ENCODE data around the gene CBX2. TPM values are rescaled to one million over a fixed set of nuclear protein-coding genes. Genes with fewer than 3 reads are reported as not detected.

Gene CBX2
- total RNA-seq, 1 experiment from 2014 or later: 28.3 TPM

DNA sequence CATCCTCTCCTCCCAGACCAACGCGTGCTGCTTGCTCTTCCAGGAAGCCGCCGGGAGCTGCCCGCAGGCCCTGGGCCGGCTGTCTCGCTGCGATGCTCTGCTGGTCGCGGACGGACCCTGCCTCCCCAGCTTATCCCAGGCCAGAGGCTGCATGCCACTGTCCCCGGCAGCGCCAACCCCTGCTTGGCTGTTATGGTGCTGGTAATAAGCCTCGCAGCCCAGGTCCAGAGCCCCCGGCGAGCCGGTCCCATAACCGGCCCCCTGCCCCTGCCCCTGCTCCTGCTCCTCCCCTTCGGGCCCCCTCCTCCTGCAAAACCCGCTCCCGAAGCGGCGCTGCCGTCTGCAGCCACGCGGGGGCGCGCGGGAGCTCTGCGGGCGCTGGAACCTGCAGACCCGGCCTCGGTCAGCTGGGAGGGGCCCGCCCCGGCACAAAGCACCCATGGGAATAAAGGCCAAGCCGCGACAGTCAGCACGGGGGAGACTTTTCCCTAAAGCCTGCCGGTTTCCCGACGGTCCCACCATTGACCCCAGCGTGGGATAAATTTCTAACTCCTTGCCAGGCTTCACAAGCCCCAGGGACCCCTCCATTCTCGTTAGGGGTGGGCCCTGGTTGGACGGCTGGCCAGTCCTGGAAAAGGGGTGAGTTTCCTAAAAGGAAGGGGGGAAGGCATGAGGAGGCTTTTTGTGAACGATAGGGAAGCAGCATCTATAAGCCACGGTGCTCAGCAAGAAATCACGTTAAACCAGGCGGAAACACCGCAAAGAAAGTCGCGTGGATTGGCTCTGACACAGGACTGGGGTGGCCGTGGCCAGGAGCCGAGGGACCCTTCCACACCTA, 36.0 kb upstream of the CBX2 start:
- H3K9me2 ChIP-seq (ENCODE audit: insufficient read depth): no peaks in the 10 kb centered on the region
- intact Hi-C loops (cut with micrococcal nuclease): loop anchor here (2.0 kb wide), 1 partner anchor 175 kb away; no protein-coding TSS in a partner anchor
- POLR2A ChIA-PET: interaction anchor here (1.2 kb wide), 1 partner anchor 98 kb away, joined by 4 read pairs; the partner anchor contains the start of gene CBX4
- BruUV-seq (replicated peaks): no TSS peak
- DNase-seq (ENCODE audit: low read depth, low spot score) (peak; percentile 46), ATAC-seq (peak; percentile 87)
- H3K4me1 ChIP-seq (ENCODE audit: control insufficient read depth in 1 of 2, insufficient read depth in 2 of 2, low read length in 2 of 2): peaks cover 11 to 33% of the 10 kb centered on the region in 2 experiments; a peak in 3 of 4 replicates
- peak overlapping the region; percentile 24 to 38 for H3K4me3 ChIP-seq (replicated peaks in 1 of 2; ENCODE audit: low read depth in 1 of 2, low read length in 2 of 2)
- CTCF ChIA-PET: interaction anchor here (0.6 to 3.1 kb wide), 26 partner anchors 9 to 252 kb away, joined by 3 to 31 read pairs (median 4); partner anchors contain the start of genes CBX2, CBX4 and CBX8
- TF ChIP-seq, protein P1, sequence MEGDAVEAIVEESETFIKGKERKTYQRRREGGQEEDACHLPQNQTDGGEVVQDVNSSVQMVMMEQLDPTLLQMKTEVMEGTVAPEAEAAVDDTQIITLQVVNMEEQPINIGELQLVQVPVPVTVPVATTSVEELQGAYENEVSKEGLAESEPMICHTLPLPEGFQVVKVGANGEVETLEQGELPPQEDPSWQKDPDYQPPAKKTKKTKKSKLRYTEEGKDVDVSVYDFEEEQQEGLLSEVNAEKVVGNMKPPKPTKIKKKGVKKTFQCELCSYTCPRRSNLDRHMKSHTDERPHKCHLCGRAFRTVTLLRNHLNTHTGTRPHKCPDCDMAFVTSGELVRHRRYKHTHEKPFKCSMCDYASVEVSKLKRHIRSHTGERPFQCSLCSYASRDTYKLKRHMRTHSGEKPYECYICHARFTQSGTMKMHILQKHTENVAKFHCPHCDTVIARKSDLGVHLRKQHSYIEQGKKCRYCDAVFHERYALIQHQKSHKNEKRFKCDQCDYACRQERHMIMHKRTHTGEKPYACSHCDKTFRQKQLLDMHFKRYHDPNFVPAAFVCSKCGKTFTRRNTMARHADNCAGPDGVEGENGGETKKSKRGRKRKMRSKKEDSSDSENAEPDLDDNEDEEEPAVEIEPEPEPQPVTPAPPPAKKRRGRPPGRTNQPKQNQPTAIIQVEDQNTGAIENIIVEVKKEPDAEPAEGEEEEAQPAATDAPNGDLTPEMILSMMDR (IDR thresholded peaks at IDR 0.05 in 2 of 3, conservative IDR thresholded peaks at IDR 0.05 in 1 of 3; ENCODE audit: borderline replicate concordance in 1 of 3, insufficient read depth in 1 of 3, low read depth in 2 of 3, low read length in 2 of 3): peak; percentile 89 to 99 (median 99)
- TF ChIP-seq TCF7L2 (IDR thresholded peaks at IDR 0.05; ENCODE audit: borderline replicate concordance, extremely low read depth, insufficient read depth, insufficient read length) (peak; percentile 50), EGR1 (IDR thresholded peaks at IDR 0.05; ENCODE audit: low read depth) (no peak), RAD21 (IDR thresholded peaks at IDR 0.05; ENCODE audit: low read depth) (peak; percentile 84), JUND (IDR thresholded peaks at IDR 0.05) (no peak)
- TF ChIP-seq, protein P2, sequence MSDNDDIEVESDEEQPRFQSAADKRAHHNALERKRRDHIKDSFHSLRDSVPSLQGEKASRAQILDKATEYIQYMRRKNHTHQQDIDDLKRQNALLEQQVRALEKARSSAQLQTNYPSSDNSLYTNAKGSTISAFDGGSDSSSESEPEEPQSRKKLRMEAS (IDR thresholded peaks at IDR 0.05): no peak
- RAD21 ChIA-PET (ENCODE audit: low non-redundant PET in 1 of 2, low total read pairs in 2 of 2, uncharacterized antibody in 2 of 2, unreplicated experiment in 2 of 2): interaction anchor here in 1 of 2 experiments (1.3 kb wide), 1 partner anchor 48 kb away, joined by 5 read pairs; no protein-coding TSS in a partner anchor
- H3K4me2 ChIP-seq (ENCODE audit: low read length): peak overlapping the region; percentile 68
- H3K79me2 ChIP-seq (ENCODE audit: insufficient read depth, low read length): no peaks in the 10 kb centered on the region
- H3K27me3 ChIP-seq (ENCODE audit: insufficient read depth, low read length): 0 out of 2 replicates have a peak, but pooled peaks cover 3% of the 10 kb centered on the region
- H3K27ac ChIP-seq (ENCODE audit: low read depth, low read length): no peak overlapping the region
- no peaks in the 10 kb centered on the region for H3K9me3 ChIP-seq (ENCODE audit: control insufficient read depth in 1 of 2, insufficient read depth in 1 of 2, low read depth in 1 of 2, low read length in 2 of 2)
- H2AFZ ChIP-seq (ENCODE audit: low read depth, low read length, poor library complexity, severe bottlenecking): peak overlapping the region; percentile 76
- H3K9ac ChIP-seq (ENCODE audit: low read length): no peak overlapping the region
- H4K20me1 ChIP-seq (ENCODE audit: insufficient read depth): no peaks in the 10 kb centered on the region
- H3K36me3 ChIP-seq (ENCODE audit: control insufficient read depth in 1 of 2, insufficient read depth in 2 of 2, low read length in 2 of 2): no peaks in the 10 kb centered on the region
